Activated CD8-positive, alpha-beta memory T cell treated with anti-CD3 and anti-CD28 coated beads, Interleukin-2, amount 50 U/mL, for 4 hours (primary cell): ENCODE data around the gene MED19.
A peak's percentile ranks its signal among the peaks of the same experiment; 100 is the strongest.
"Not testable (repeated sequence)": the region's sequence is repeated elsewhere in the genome, so short reads cannot be mapped to it uniquely, and the experiment has no call there.

Experiments used
- DNase-seq: peaks from one replicate; pipeline ENCODE4 v3.0.0-alpha.2; 2020

The MED19 gene, protein sequence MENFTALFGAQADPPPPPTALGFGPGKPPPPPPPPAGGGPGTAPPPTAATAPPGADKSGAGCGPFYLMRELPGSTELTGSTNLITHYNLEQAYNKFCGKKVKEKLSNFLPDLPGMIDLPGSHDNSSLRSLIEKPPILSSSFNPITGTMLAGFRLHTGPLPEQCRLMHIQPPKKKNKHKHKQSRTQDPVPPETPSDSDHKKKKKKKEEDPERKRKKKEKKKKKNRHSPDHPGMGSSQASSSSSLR

DNA sequence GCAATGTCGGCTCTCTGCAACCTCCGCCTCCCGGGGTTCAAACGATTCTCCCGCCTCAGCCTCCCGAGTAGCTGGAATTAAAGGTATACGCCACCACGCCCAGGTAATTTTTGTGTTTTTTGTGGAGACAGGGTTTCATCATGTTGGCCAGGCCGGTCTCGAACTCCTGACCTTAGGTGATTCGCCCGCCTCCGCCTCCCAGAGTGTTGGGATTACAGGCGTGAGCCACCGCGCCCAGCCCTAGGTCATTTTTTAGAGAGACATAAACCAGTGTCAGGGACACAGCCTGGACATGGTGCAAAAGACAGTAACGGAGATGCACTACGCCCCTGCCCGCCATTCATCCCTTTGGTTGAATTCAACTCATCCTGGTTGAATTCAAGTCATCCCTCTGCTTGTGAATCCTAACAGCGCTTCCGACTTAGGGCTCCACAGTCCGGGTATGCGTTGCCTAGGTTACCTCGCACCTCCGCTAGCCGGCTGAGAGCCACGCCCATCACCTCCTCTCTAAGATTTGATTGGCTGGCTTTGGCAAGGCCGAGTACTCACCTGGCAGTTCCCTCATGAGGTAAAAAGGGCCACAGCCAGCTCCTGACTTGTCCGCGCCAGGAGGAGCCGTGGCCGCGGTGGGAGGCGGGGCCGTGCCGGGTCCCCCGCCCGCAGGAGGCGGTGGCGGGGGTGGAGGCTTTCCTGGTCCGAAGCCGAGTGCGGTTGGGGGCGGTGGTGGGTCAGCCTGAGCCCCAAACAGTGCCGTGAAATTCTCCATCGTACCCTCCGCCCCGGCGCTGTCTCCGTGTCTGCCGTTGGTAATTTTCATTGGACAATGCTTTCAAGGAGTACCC is at the start of gene MED19:
TSS of gene MED19 (minus strand) at position 802 of the 842 bp plus-strand sequence. CDS start at position 766, 36 bp downstream.
- peak; percentile 73 for DNase-seq

DNA sequence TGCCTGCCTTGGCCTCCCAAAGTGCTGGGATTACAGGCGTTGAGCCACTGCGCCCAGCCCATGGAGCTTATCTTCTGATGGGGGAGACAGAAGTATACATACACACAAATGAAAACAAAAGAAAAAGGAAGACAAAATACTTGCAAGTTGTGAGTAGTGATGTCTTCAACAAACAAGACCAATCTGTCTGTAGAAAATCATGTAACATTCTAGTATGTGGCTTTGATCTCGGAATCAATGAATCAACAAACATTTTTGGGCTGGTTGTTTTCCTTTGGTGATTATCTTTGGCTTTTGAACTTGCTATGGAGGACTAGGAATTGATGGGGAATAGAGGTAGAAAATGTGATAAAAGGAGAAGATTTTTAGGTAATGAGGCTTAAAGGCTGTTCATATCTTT is 46.2 kb upstream of the MED19 start:
- no peak for DNase-seq

DNA sequence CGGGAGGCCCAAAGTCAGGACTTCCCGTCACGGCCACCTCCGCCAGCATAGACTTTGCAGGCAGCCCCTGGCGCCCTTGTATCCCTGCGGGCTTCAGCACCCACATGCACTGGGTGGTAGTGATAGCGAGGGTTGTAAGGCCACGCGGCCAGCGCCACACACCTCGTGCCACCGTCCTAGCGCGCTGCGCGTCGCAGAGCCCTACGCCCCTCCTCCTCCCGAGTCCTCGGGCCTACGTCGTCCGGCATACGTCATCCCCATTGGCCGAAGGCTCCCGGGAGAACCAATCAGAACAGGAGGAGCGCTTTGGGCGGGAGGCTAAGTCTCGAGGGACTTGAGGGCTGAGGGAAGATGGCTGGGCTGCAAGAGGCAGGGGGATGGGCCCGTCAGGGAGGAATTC is 40.9 kb upstream of the MED19 start:
- DNase-seq = no peak

DNA sequence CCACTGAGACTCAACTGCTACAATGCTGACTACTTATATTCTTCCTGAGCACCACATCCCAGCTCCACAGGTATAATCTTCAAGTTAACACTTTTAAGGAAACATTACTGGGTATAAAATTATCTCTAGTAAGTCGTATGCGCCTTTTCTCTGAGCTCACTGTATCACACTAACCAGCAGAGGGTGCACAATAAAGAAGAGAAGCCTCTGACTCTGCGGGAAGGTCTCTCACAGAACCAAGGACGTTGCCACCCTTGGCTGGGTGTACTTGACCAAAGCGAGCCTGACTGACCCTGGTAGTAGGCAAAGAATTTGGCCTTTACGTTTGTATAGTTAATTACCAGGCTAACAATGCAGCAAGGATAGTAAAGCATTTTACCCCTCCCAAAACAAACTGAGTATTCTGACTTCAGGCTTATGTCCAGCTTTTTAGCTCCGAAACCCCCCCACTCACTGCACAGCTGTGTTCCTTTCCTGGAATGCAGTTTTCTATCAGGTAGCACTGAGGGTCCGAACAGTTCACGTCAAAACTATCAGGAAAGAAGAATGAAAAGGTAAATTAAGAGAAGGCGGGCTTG is 39.8 kb upstream of the MED19 start, which contains the start of gene BTBD18:
TSS of gene BTBD18 (minus strand) at position 144 of the 578 bp plus-strand sequence. CDS start 631 bp downstream, outside the sequence.
- no peak for DNase-seq

DNA sequence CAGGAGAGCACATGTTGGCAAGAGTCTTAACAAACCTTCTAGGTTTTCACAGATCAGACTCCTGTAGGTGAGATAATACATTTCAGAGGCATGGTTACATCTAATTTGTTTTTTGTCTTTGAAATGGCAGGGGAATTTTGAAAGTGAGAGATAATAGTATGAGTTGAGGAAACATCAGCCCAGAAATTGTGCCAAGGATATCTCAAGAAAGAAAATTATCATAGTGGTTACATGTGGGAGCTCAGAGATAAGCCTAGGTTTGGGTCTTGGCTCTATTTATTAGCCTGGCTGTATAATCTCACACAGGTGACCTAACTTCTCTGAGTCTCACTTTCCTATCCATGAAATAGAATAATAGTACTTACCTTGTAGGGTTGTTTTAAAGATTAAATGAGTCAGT is 39.2 kb upstream of the MED19 start:
- DNase-seq = no peak

DNA sequence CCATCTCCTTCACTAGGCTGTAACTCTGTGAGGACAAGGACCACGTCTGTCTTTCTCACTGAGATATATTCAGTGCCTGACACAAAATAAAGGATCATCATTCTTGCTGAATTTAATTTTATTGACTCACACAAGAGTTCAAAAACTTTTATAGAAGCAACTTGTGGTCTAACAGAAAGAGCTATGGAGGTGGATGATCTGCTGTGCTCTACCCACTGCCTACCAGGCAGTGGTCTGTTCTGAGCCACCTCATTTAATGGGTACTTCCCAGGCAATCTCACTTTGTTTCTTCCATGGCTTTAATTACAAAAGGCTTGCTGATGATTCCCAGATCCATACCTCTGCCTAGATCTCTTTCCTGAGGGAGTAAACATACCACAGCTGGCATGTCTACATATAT is 34.9 kb upstream of the MED19 start:
- DNase-seq = no peak

DNA sequence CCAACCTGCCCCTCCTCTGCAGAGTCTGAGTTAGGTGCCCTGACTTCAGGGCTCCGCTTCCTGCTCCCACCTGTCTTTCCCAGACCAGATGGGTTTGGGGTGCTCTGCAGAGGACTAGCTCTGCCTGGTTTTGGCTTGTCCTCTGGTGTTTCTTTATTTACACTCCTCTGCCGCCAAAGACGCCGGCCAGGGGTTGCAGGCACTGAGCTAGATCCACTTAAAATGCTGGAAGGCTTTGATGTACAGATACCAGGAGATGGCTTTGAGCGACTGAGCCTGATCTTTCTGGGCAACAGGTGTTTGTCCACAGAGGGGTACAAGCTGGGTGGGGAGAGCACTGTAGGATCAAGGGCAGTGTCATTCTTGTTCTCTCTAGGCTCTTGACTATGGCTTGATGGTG is 33.2 kb upstream of the MED19 start:
- DNase-seq = no peak

DNA sequence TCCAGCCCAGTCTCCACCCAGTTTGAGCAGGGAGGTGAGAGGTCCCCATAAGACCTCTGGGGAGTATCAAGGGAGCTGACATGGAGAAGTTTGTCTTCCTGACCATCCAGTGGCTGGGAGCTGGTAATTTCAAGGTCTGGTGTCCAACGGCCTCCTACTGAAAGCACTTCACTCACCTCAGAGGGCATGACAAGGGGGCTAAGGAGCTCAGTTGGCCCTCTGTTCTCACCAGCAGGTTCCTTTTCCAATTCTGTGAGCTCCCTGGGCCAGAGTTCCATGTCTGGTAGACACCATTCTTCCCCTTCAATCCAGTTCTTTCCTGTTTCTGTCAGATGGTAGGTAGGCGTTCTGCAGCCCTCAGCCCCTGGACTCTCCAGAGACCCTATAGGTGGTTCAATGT is 32.3 kb upstream of the MED19 start:
- no peak for DNase-seq

DNA sequence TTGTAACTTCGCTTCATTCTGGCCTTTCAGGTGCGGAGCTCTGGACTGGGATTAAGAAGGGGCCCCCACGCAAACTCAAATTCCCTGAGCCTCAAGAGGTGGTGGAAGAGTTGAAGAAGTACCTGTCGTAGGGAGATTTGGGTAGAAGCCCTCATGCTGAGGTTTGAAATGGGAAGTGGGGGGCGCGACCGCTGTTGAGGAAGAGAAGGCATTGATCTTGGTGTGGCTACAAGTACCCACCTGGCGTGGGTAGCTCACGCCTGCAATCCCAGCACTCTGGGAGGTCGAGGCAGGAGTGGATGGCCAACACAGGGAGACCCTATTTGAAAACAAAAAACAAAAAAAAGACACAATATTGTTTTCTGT is 30.1 kb upstream of the MED19 start:
- DNase-seq = no peak

DNA sequence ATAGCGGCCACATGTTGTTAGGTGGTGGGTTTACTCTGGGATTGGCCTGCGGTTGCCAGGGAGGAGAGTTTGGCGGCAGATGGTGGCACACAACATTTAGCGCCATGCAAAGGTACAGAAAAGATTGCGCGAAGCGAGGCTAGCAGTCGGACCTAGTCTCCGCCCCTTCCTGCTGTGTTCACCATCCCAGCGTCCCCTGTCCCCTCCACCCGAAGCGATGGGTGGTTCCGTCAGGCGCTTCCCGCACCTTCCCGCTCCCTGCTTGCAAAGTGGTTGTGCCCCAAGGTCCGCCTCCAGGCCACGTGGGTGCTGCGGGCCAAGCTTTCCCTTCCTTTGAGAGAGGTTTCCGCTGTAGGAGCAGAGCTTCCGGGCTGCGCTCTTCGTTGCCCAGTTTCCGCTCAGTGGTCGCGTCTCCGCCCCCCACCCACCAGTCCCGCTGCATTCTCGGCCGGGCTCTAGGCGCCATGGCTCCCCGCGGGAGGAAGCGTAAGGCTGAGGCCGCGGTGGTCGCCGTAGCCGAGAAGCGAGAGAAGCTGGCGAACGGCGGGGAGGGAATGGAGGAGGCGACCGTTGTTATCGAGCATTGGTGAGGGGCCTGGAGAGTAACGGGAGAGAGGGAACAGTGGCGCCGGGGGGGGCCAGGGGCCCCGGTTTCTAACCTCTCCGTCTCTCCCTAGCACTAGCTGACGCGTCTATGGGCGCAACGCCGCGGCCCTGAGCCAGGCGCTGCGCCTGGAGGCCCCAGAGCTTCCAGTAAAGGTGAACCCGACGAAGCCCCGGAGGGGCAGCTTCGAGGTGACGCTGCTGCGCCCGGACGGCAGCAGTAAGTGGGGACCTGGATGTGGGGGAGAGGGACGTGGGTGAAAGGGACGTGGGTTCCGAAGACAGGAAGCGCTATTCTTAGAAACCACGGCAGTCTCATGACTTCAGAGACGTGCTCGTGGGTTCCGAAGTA is 29.4 kb upstream of the MED19 start, which contains the start of gene SELENOH:
TSS of gene SELENOH (plus strand) at position 360 of the 955 bp plus-strand sequence. CDS start at position 465, 105 bp downstream.
- DNase-seq = peak; percentile 89

DNA sequence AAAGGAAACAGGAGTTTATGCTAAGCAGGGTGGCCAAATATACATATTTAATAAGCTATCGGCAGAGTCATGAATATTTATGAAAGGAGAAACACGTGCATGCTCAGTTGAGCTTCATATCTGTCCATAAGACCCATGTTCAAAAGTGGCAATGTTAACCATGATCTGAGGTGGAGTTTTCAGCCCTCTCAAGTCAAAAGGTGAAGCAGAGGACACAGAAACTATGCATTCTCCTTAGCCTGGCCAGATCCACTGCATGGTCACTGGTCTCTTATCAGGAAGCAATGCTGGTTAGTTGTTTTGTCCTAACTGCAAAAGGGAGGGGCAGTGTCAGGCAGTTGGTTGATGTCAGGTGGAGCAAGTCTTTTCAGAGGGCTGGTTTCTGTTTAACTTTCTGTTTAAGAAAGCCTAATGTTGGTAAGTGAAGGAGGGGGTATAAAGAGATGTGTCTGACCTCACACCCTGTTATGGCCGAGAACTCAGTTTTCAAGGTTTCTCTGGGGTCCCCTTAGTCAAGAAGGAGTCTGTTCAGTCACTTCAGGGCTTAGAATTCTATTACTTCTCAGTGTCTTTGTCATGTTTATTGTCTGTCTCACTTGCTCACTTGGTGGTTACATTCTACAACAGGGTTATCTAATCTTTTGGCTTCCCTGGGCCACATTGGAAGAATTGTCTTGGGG is 23.7 kb upstream of the MED19 start:
- no peak for DNase-seq

DNA sequence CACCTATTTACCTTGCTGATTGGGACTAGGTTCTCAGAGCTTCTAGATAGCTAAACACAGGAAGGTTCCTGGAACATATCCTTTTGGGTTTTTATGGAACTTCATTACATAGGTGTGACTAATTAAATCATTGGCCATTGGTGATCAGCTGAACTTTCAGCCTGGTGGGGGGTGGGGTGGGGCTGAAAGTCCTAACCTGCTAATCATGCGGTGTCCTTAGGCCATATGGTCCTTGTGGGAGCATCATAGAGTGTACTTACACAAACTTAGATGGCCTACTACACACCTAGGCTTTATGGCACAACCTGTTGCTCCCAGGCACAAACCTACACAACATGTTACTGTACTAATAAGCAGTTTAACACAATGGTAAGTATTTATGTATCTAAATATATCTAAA is 20.6 kb upstream of the MED19 start:
- DNase-seq = no peak

DNA sequence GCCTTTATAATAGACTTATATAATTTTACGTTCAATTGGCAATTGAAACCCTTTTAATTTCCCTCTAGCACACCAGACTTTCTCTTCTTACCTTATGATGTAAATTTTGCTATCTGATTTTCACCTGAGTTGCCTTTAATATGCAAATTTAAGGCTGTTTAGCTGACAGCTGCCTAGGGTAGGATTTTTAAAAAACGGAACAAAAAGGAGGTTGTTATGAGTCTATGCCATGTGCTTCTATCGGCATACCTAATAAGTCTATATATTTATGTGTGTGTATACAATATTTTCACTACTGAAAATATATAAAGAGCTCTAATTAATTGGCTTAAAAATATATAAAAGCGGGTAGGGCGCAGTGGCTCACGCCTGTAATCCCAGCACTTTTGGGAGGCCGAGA is 17.5 kb upstream of the MED19 start:
- DNase-seq = no peak

DNA sequence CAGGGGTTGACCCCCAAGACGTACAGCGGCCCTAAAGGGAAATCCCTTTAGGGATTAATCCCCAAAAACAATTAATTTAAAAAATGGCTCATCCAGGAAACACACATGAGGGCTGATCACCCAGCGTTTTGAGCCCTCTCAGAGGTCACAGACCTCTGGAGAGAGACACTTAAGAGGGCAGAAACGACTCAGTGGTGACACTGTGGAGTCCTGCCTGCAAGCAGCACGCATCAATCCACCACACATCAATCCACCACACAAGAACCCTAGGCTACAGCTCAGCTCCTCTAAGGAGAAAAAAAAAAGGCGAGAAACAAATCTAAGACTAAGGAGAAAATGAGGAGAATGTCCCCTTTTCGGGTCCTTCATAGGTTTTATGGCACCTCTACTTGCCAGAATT is 16.8 kb upstream of the MED19 start:
- DNase-seq = no peak

DNA sequence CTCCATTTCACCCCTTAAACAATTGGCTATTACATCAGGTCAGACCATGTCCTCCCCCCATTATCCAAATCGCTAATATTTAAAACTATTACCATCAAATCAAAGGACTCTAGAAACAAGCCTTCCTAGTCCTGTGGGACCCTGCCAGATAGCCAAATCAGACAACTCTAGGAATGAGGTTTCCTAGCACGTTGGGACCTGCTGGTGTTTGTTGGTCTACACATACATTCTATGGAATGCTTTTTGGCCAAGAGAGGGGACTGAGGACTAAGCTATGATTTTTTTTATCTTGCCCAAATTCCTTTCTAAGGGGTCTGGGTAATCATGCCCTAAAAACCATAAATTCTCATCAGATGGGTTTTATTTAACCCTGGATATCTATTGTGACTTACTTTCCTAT is 15.2 kb upstream of the MED19 start:
- DNase-seq = no peak

DNA sequence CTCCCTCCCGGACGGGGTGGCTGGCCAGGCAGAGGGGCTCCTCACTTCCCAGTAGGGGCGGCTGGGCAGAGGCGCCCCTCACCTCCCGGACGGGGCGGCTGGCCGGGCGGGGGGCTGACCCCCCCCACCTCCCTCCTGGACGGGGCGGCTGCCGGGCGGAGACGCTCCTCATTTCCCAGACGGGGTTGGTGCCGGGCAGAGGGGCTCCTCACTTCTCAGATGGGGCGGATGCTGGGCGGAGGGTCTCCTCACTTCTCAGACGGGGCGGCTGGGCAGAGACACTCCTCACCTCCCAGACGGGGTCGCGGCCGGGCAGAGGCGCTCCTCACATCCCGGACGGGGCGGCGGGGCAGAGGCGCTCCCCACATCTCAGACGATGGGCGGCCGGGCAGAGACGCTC is 4.7 kb upstream of the MED19 start:
- not testable (repeated sequence) for DNase-seq

DNA sequence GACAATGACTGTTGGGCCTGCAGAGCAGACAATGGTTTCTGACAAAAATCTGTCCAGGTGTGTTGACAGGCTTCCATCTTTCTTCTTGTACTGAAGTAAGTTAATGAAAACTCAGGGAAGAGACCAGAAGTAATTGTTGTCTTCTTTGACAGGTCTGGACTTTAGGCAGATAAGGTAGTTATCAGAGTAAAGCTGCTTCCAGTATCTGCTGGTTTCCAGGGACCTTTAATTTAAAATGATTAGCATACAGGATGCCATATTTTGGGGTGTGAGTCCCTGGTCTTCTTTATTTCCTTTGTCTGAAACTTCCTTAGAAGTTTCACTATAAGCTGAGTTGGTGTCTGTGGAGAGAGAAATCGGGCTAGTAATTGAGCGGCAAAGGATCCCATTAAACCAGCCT is 1.8 kb upstream of the MED19 start:
- DNase-seq = no peak

DNA sequence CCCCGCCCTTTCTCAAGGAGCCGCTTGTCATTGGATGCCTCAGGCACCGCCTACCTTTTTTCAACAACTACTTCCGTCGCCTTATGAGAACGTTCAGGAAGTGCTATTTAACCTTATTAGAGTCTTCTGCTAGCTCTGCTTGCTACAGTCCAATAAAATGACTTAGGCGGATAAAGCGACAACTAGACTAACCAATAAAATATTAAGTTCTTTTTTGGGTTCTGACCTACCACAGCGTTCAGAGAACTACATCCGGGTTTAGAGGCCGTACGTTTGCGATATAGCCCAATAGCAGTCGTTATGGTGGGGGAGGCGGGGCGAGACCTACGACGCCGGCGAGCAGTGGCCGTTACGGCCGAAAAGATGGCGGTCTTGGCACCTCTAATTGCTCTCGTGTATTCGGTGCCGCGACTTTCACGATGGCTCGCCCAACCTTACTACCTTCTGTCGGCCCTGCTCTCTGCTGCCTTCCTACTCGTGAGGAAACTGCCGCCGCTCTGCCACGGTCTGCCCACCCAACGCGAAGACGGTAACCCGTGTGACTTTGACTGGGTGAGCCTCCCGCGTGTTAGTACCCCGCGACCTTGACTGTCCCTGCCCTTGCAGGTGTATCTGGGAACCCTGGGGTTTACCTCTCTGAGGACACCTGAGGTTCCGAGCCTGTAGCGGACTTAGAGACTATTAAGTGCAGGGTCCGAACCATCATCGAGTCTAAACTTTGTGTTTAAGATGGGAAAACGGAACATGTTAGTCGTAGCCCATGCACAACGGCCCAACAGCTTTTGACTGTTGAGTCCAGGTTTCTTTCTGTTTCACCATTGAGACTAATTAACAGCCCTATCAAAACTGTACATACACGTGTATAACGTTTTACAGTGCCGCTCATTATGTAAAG is 488 bp upstream of the MED19 start, which contains the start of gene TMX2:
TSS of gene TMX2 (plus strand) at position 338 of the 895 bp plus-strand sequence. CDS start at position 364, 26 bp downstream.
- DNase-seq = peak; percentile 86

DNA sequence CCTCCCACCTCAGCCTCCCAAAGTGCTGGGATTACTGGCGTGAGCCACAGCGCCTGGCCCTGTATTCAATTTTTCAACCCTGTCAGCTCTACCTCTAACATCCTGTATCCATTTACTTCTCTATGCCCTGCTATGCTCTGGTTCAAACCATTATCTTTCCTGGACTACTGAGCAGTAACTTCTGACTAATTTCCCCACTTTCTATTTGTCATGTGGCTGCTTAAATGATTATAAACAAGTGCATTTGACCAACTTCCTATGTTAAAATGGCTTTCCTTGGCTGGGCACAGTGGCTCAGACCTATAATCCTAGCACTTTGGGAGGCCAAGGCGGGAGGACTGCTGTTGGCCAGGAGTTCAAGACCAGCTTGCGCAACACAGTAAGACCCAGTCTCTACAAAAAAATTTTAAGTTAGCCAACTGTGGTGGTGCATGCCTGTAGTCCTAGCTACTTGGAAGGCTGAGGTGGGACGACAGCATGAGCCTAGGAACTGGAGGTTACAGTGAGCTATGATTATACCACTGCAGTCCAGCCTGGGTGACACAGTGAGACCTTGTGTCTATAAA is 2.1 kb downstream of the MED19 start:
- DNase-seq = no peak

DNA sequence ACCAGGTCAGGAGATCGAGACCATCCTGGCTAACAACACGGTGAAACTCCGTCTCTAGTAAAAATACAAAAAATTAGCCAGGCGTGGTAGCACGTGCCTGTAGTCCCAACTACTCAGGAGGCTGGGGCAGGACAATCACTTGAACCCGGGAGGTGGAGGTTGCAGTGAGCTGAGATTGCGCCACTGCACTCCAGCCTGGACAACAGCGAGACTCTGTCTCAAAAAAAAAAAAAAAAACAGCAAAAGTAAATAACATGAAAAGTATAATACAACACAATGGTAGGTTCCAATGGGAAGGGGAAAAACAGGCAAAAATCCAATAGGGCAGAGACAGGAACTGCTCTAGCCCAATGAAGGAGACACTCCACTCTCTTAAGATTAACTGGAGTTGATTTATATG is 6.6 kb downstream of the MED19 start:
- DNase-seq = not testable (repeated sequence)

DNA sequence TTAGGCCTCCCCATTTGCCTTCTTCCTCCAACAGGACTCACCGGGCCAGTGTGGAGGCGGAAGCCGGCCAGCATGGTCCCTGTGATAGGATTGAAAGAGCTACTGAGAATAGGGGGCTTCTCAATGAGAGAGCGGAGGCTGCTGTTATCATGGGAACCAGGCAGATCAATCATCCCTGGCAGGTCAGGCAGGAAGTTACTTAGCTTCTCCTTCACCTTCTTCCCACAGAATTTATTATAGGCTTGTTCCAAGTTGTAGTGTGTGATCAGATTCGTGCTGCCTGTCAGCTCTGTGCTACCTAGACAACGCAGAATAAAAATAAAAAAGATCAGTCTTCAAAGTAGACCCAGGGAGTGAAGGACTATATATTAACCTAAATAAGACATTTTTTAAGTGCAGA is 7.1 kb downstream of the MED19 start:
- DNase-seq = no peak
